GF-D8 (cell line): ENCODE results near the gene PRKCA.
"Not testable (repeated sequence)": the region's sequence is repeated elsewhere in the genome, so short reads cannot be mapped to it uniquely, and the experiment has no call there.

Experiments used
- DNase-seq: peaks from one replicate; lab custom pipeline; 2025; lab: John Stamatoyannopoulos, UW

PRKCA gene

GRCh38 chr17:66466106-66466820, 163.8 kb downstream of the PRKCA start:
- no peak for DNase-seq

- peak; percentile 72 for DNase-seq
Observed at GRCh38 chr17:66466840-66467367, 164.5 kb downstream of the PRKCA start.

DNA sequence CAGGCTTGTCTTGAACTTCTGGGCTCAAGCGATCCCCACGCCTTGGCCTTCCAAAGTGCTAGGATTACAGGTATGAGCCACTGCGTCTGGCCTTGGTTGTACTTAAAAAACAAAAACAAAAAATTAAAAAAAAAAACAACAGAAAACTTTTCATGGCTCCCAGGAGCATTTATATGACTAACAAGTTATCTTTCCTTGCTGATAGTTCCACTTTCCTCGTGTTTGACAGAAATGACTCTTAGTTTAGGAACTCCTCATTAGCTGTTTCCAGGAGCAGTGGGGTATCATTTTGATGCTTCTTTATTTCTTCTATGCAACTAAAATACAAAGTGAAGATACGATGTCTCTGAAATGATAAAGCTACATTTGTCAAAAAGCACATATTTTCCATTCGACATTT, 165.4 kb downstream of the PRKCA start:
- DNase-seq, result no peak

DNA sequence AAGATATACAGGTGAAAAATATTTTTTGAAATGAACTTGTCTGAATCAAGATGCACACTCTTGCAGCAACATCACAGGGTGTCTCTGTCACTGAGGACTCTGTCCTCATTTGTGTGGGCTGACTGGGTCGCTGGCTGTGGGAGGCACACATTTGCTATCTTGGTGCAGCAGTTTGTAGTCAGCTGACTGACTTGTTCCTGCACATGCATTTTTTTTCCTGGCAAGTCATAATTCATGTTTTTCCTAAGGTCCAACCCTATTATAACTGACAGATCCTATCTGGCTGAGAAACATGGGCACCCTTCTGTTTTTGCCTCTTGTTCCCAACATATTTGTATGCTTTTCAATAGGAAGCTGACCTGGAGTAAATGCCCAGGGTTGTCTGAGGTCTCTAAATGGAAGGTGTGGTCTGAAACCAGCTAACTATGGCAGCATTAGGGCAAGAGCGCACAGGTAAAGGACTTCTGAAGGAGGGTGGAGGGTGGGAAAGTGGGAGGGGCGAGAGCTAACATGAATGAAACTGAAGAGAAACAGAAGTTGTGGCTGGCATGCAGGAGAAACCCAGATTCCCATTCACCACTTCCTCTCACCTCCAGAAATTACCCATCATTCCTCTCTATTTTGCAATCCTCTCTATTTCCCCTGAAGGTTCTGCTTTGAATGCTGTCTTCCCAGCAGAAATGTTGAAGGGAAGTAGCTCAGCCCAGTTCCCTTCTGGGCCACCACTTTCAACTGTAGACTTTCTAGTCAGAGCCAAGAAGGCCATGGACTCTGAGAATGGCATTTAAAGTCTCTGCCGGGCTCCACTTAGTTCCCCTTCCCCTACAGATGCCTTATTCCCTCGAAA, 166.1 kb downstream of the PRKCA start:
- DNase-seq, result peak; percentile 86

GRCh38 chr17:66469088-66469442, 166.7 kb downstream of the PRKCA start:
- DNase-seq, result no peak

- DNase-seq, result no peak
Observed at GRCh38 chr17:66469461-66469860, 167.0 kb downstream of the PRKCA start.

GRCh38 chr17:66469890-66470289, 167.5 kb downstream of the PRKCA start:
- DNase-seq, result no peak

- DNase-seq, result no peak
Observed at GRCh38 chr17:66472123-66472522, 169.7 kb downstream of the PRKCA start.

DNA sequence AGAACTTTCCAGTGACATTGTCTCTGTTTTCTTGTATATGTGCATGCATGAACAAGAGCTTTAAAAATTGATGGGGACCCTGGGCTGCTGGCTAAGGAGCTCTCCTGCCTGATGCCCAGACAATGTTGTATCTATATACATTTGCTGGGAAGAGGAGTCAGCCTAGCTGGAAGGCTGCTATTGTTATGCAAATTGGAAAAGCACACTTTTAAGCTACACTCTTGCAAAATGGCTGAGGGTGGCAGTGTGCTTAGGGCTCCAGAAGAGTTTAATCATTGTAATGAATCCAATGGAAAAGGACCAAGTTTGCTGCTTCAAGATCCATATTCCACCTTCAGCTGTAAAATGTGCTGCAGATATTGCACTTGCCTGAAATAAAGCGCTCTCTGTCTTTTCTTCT, 171.8 kb downstream of the PRKCA start:
- DNase-seq, result no peak

DNA sequence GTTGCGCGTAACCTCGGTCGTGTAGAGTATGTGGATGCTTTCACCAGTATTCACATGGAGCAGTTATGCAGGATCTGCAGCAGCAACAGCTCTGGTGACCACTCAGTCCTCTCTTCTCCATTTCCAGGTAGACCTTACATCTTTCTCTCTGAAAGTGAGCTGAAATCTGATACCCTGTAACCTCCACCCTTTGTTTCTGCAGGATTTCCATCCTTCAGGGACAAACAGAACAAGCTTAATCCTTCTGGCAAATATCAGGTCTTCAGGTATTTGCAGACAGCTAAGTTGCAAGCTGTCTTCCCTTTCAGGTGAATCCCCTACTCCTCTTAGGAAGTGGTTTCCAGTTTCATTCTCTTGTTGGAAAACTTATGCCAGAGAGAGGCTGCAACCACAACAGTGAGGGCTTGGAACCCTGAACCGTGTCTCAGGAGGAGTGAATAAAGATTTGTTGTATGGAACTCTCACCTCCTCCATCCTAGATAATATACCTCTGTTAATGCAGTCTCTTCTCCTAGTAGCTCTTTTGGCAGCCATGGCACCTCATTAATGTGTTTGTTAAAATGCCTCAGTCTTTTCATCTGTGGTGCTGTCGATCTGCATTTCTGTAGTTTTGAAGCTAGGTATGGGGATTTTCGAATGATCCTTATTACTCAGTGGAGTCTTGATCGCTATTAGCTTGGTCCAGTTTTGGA, 172.5 kb downstream of the PRKCA start:
- no peak for DNase-seq

DNA sequence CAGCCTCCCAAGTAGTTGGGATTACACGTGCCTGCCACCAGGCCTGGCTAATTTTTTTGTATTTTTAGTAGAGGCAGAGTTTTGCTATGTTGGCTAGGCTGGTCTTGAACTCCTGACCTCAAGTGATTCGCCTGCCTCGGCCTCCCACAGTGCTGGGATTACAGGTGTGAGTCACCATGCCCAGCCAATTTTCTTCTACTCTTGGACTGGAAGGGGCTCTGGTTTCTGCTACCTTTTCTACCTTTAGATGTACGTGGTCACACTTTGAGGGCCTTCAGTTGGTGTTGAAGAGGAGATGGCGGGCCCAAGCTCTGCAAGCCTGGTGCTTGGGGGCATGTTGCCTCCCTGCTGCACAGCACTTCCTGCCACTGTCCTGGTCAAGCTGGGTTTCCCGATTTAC, 173.6 kb downstream of the PRKCA start:
- DNase-seq, result no peak

DNA sequence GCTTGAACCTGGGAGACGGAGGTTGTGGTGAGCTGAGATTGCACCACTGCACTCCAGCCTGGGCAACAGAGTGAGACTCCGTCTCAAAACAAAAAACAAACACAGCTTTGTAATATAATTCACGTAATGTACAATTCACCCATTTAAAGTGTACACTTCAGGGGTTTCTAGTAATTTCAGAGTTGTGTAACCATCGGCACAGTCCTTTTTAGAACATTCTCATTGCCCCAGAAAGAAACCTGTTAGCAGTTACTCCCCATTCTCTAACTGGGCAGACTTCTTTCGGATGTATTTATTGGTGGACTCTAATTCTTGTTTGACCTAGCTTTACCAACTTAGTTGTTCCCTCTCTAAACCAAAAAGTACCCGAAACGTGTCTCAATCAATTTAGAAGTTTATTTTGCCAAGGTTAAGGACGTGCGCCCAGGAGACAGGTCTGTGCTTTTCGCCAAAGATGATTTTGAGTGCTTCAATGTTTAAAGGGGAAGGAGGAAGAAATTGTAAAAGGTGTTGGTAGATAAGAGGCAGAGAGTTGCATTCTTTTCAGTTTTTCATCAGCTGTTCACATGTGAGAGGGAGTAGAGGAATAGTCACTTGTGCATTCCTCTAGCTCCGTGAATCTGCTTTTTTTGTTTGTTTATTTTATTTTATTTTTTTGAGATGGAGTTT, 175.3 kb downstream of the PRKCA start:
- no peak for DNase-seq

GRCh38 chr17:66479230-66479889, 176.9 kb downstream of the PRKCA start:
- not testable (repeated sequence) for DNase-seq

- DNase-seq, result no peak
Observed at GRCh38 chr17:66480243-66480642, 177.8 kb downstream of the PRKCA start.

- no peak for DNase-seq
Observed at GRCh38 chr17:66480802-66481201, 178.4 kb downstream of the PRKCA start.

- DNase-seq, result no peak
Observed at GRCh38 chr17:66481271-66481670, 178.9 kb downstream of the PRKCA start.

- no peak for DNase-seq
Observed at GRCh38 chr17:66483906-66484305, 181.5 kb downstream of the PRKCA start.

DNA sequence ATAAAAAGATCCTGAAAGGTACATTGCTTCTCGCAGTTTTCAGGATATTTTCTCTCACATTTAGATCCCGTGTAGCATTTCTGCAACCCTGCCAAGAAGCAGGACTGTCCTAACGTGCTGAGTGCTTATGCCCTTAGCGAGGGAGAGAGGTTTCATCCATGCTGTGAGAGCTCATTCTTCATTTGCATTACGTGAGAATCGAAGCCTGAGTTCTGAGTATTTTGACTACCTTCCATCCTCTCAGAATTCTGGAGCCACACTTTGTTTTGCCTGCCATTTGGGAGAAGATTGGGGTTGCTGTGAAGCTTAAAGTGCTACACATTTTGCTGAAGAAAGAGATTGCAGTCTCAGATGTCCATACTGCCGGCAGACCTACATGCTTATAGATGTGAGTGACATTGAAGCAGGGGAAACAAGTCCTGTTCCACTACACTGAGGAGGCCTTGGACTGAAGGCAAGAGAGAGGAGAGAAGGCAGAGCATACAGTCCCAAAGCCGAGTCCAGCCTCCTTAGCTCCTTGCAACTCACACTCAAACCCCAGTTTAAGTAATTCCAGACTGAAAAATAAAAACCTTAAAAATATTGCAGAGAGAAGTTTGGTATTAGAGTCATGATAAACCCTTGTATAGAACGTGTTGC, 183.0 kb downstream of the PRKCA start:
- DNase-seq, result no peak

GRCh38 chr17:66487121-66487520, 184.7 kb downstream of the PRKCA start:
- no peak for DNase-seq

DNA sequence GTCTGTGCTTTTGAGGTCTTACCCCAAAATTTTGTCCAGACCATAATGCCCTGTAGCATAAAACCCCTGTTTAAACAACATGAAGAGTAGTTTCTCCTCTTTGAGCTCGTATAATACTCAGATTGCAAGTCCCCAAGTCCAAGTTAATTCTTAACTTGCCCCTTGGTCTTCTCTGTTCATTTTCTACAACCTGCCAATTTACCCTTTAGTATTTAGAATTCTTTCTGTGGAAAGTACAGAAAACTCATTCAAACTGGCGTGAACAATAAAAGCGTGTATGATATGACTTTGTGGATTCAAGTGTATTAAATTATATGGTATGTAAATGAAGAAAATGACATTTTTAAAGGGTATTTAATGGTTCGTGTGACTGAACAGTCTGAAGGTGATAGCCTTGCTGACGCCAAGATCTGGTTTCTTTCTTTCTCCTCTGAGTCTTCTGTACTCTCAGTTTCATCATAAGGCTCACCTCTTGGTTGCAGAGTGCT, 185.6 kb downstream of the PRKCA start:
- no peak for DNase-seq

DNA sequence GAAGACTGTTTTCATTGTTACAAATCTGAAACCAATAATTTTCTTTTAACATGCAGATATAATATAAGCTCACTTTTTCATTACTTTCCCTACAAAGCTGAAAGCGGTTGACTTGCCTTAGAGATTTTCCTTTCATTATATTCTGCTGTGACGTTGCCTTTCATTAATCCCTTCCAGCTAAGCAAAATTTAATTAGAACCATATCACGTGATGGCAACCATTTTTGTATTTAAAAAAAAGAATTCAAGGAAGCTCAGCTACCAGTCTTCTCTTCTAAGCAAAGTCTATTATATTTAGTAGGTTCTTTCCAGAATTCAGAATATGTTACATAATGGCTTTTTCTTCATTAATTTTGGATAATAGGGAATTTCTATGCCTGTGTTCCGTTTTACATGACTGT, 186.5 kb downstream of the PRKCA start:
- DNase-seq, result no peak
